Stimulated activated CD4-positive, alpha-beta T cell treated with anti-CD3 and anti-CD28 coated beads, Interleukin-2, amount 100 ng/mL, for 48 hours (primary cell): ENCODE measurements around the gene CHEK2.
A peak's percentile ranks its signal among the peaks of the same experiment; 100 is the strongest.
"Not testable (repeated sequence)": the region's sequence is repeated elsewhere in the genome, so short reads cannot be mapped to it uniquely, and the experiment has no call there.

Experiments
- DNase-seq, 2 donors: peaks; one replicate each; pipeline ENCODE4 v3.0.0-alpha.2; 2020

CHEK2 gene

DNA sequence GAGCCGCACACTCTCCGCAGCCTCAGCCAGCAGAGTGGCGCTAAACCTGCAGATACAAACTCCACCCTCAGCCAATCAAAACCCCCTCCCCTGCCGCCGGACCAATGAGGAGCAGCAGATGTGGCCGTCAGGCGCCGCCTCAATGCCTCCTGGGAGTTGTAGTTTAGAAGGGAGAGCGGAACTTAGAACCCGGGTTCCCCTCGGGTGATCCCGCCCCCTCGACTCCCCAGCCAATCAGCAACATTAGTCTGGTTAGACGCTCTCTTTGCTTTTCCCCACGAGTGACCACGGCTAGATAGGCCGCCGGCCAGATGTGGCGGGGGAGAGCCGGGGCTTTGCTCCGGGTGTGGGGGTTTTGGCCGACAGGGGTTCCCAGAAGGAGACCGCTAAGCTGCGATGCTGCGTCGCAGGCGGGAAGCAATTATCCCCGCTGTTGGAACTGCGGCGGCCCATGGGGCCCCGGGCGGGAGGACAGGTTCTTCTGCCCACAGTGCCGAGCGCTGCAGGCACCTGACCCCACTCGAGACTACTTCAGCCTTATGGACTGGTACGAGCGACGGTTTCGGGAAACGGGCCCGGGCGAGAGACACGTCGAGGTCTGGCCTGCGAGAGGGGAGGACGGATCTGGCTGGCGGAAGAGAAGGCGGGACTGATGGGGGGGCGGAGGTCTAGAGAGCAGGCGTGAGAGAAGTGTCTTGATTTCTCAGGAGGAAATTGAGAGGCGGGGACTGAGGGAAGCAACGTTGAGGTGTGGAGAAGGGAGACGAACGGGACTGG is at the start of gene CHEK2, which contains the start of gene HSCB:
Gene CHEK2, minus strand, starts transcription at position 36 of the 777 bp plus-strand sequence. CDS start 7,099 bp downstream, outside the sequence.
Gene HSCB, plus strand, starts transcription at position 255 of the 777 bp plus-strand sequence. Its CDS starts 57 bp downstream, at position 312.
- peak; percentile 90 to 93 for DNase-seq

GRCh38 chr22:28791124-28791523 is 49.5 kb upstream of the CHEK2 start:
- no peak for DNase-seq

DNA sequence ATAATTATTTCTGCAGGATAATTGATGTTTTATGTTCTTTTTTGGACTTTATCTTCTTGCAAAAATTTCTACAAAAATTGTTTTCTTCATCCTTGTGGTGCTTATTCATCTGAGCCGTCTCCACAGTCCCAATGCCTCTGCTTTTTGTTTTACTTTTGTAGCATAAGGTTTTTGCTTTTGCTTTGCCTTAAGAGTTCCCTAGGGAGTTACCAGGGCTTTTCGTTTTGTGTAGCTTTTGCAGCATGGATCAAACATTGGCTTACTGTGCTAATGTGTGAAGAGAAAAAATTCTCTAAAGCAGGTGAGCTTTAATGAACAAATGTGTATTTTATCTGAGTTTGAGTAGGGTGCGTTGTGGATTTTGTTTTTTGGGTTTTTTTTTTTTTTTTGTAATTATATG is 47.0 kb upstream of the CHEK2 start:
- DNase-seq = no peak

DNA sequence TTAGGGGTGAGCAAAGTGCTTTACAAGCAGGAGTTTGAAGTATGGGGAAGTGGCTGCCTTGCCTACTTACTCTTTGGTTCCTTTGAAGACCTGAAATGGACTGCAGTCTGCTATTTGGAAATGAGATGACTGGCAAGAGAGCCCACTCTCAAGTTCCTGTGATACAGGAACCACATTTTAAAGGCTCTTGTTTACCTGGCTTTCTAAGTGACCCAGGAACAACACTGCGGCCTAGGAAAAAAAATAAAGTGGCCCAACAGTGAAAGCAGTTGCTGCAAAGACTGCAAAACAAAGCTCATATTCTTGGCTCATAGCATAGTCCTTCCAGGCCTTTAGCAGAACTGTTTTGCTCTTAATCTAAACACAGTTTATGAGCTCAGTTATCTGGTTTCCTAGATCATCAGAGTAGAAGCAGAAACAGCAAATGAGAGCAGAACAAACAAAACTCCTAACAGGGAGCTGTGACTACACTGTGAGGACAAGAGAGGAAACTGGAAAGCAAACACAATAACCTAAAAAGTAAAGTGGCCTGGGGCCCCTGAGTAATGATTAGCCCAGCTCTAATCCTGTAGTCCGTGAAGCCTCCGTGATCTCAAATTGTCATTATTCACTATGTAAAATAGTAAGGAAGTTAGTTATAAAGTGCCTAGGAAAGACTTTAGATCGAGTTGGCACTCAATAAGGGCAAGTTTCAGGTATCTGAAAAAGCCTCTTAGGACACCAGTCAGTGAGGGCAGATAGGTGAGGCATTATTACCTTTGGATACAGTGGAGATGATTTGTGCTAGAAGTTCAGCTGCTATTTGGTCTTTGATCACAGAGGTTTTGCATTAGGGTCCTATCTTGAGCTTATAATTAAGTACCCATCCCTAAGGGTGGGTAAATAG is 42.4 kb upstream of the CHEK2 start:
- no peak for DNase-seq

DNA sequence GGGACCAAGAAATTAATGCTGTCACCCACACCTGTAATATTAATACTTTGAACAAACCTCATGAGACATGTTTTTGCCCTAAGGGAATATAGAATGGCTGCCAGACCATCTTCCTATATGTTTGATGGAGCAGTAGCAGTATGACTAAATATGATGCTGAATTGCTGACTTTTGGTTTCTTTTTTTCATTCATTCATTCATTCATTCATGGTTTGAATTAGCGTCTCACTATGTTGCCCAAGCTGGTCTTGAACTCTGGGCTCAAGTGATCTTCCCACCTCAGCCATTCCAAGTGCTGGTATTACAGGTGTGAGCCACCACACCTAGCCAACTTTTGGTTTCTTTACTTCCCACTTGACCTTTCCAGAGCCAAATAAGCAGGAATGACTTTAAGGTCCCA is 38.7 kb upstream of the CHEK2 start:
- no peak for DNase-seq

GRCh38 chr22:28779833-28780232 is 38.2 kb upstream of the CHEK2 start:
- DNase-seq = no peak

- DNase-seq = no peak
Observed at GRCh38 chr22:28774378-28774777, 32.8 kb upstream of the CHEK2 start.

DNA sequence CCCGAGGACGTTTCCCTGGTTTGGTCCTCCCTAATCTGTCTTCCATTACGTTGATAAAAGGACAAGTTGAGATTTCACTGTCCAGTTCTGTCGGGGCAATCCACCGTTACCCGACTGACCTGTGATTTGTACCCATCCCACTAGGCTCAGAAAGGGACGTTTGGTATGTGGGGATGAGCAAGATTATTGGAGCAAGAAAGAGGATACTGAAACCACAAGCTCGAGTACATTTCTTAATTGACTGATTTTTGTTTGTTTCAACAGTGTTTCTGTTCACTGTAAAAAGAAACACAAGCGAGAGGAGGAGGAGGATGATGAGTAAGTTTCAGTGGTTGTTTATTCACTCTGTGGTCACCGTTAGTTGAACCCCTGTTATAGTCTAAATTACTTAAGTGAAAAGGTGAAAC is 31.8 kb upstream of the CHEK2 start:
- DNase-seq = no peak

DNA sequence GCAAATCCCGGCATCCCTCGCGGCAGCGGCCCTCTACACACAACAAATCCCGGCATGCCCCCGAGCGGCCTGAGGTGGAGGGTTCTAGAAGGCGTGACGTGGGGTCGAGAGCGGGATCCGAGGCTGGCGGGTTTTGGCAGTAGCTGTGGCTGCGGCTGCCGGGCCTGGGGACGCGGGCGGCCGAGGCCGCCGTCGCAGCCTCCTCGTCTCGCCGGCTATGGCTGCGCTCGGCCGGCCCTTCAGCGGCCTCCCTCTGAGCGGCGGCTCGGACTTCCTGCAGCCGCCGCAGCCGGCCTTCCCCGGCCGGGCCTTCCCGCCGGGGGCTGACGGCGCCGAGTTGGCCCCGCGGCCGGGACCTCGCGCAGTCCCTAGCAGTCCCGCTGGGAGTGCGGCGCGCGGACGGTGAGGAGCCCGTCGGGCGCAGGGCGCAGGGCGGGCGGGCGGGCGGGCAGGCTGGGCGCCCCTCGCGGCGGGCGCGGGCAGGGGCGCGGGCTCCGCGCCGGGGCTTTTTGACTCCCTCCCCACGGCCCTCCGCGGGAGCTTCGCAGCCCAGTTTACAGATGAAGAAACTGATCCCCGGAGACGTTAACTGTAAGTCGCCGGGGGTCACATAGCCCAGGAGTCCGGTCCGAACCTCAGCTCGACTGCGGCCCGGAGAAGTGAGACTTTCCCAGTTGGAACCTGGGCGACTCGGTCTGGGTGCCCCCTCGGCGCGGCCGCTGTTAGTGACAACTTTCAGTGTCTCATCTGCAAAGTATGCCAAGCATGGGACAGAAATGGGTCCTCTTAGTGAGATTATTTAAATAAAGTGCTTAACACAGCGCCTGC is 31.2 kb upstream of the CHEK2 start, which contains the start of gene CCDC117:
Gene CCDC117, plus strand, starts transcription at position 63 of the 828 bp plus-strand sequence. Its CDS starts 155 bp downstream, at position 218.
- peak; percentile 86 to 88 for DNase-seq

- DNase-seq = no peak
Observed at GRCh38 chr22:28771195-28771791, 29.7 kb upstream of the CHEK2 start.

DNA sequence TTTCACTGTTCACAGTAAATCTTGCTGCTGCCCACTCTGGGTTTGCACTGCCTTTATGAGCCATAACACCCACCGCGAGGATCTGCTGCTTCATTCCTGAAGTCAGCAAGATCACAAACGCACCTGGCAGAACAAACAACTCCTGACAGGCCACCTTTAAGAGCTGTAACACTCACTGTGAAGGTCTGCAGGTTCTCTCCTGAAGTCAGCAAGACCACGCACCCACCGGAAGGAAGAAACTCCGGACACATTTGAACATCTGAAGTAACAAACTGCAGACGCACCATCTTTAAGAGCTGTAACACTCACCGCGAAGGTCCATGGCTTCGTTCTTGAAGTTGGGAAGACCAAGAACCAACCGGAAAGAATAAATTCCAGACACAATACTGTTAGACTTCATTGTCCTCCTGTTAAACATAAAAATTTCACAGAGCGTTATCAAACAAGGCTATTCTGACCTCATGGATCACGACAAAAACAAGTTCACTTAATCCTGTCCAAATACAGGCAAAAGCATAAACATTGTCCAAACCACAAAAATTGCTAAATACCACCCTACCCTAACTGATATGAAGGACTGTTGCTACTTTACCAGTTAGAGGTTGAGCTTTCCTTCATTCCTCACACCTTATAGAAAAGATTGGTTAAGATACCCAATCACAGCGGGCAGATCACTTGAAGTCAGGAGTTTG is 27.9 kb upstream of the CHEK2 start:
- no peak for DNase-seq

DNA sequence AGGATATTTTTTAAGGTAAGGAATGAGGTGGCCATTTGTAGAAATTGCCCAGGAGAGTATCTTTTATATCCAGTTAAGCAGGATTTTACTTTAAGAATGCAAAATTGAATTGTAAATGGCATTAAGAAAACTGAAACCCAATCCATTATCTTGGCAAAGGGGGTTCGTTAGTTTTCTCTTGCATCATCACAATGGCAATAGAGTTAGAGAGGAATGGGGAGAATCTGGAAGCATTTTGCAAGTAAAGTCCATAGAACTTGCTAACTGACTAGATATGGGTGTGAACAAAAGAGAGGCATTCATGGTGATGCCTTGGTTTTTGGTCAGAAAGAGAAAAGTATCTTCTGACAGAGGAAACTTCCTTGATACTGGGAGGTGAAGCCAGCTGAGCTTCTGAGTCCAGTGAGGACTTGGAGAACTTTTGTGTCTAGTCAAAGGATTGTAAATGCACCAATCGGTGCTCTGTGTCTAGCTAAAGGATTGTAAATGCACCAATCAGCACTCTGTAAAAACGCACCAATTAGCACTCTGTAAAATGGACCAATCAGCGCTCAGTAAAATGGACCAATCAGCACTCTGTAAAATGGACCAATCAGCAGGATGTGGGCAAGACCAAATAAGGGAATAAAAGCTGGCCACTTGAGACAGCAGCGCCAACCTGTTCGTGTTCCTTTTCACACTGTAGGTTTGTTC is 27.2 kb upstream of the CHEK2 start:
- DNase-seq = no peak

DNA sequence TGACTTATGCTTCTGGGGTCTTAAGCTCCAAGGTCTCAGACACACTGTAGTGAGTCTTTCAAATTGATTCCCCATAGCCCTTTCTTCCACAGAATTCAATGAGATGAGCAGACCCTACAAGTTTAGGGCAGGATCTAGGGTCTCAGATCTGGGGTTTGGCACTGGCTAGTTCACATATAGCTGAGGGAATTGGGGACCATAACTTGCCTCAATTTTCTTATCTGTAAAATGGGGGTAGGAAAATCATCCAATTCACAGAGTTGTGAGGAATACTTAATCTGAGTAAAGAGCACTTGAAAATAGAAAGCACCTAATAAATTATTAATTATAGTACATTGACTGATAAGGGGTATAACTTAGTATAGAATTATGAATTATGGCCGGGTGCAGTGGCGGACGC is 25.0 kb upstream of the CHEK2 start:
- no peak for DNase-seq

DNA sequence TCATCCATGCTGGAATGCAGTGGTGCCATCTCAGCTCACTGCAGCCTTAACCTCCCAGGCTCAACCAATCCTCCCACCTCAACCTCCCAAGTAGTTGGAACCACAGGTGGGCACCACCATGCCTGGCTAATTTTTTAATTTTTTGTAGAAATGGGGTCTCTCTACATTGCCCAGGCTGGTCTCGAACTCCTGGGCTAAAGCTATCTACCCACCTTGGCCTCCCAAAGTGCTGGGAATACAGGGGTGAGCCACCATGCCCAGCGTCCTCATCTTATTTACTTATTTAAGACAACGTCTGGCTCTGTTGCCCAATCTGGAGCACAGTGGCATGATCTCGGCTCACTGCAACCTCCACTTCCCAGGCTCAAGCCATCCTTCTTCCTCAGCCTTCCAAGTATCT is 20.4 kb upstream of the CHEK2 start:
- not testable (repeated sequence) for DNase-seq

- DNase-seq = no peak
Observed at GRCh38 chr22:28761449-28761755, 19.8 kb upstream of the CHEK2 start.

- no peak for DNase-seq
Observed at GRCh38 chr22:28759861-28760560, 18.4 kb upstream of the CHEK2 start.

DNA sequence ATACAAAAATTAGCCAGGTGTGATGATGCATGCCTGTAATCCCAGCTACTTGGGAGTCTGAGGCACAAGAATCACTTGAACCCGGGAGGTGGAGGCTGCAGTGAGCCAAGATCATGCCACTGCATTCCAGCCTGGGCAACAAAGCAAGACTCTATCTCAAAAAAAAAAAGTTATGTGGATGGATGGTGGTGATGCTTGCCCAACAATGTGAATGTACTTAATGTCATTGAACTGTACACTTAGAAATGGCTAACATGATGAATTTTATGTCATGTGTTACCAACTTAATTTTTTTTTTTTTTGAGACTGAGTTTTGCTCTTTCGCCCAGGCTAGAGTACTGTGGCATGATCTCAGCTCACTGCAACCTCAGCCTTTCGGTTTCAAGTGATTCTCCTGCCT is 12.9 kb upstream of the CHEK2 start:
- DNase-seq = not testable (repeated sequence)

GRCh38 chr22:28750471-28750881 is 8.9 kb upstream of the CHEK2 start:
- DNase-seq = no peak

DNA sequence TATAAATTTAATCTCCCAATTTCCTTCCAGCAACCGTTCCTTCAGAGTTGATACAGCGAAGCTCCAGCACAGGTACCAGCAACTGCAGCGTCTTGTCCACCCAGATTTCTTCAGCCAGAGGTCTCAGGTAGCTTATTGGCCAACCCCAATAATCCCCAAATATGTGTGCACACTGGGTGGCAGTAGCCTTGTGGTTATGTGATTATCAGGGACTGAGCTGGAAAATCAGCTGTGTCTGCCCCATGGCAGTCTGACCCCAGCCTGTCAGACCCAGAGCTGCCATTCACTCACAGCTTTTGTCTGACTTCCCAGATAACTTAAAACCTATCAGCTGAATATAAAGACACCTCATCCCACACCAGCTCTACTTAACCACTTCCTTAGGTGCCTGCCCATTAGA is 2.2 kb upstream of the CHEK2 start:
- DNase-seq = no peak

- no peak for DNase-seq
Observed at GRCh38 chr22:28742562-28742962, 942 bp upstream of the CHEK2 start.
